MG63 (cell line): ENCODE results near the gene MYL7. TPM values are rescaled to one million over a fixed set of nuclear protein-coding genes. Genes with fewer than 3 reads are reported as not detected.

Experiments used
- DNase-seq: peaks from one replicate; pipeline ENCODE4 v3.0.0-alpha.2; 2020
- H3K27me3 ChIP-seq: fragments of 250-450 bp; sonication (Bioruptor Pico); 2 replicates; pipeline ENCODE4 v1.5.1; 2020; ENCODE audit warnings: mild to moderate bottlenecking, moderate library complexity
- H3K36me3 ChIP-seq: fragments of 250-450 bp; sonication (Bioruptor Pico); 2 replicates; pipeline ENCODE4 v1.5.1; 2020; ENCODE audit warnings: mild to moderate bottlenecking, moderate library complexity
- H3K4me3 ChIP-seq: fragments of 250-450 bp; sonication (Bioruptor Pico); 2 replicates; pipeline ENCODE4 v1.5.1; 2020; ENCODE audit warnings: mild to moderate bottlenecking, moderate library complexity
- H3K9me3 ChIP-seq: fragments of 250-450 bp; sonication (Bioruptor Pico); 2 replicates; pipeline ENCODE4 v1.5.1; 2020; ENCODE audit warnings: mild to moderate bottlenecking, moderate library complexity
- total RNA-seq: library from RNA; depleted of rRNA; stranded (reverse); fragments of >200 nt; shearing (Covaris generic); gene quantifications from 2 replicates; pipeline ENCODE4 v1.2.3, GENCODE V29; 2014; ENCODE audit warnings: low replicate concordance; rRNA removed

MYL7 gene, protein sequence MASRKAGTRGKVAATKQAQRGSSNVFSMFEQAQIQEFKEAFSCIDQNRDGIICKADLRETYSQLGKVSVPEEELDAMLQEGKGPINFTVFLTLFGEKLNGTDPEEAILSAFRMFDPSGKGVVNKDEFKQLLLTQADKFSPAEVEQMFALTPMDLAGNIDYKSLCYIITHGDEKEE
- total RNA-seq = not detected in 2 replicates

- no peak for DNase-seq
- no peaks in the 10 kb centered on the region for H3K27me3 ChIP-seq
- no peaks in the 10 kb centered on the region for H3K9me3 ChIP-seq
- no peak within 1 kb of the TSS for H3K4me3 ChIP-seq
- H3K36me3 ChIP-seq = no peaks in the 10 kb centered on the region
Measured at GRCh38 chr7:44141221-44141850, at the start of gene MYL7. TSS of gene MYL7 (minus strand) at chr7:44141332. CDS start at chr7:44141305, 27 bp downstream.

GRCh38 chr7:44189993-44190872, 49.1 kb upstream of the MYL7 start:
- DNase-seq = no peak
- Histone ChIP-seq H3K27me3 (no peaks in the 10 kb centered on the region), H3K9me3 (no peaks in the 10 kb centered on the region), H3K36me3 (no peaks in the 10 kb centered on the region), H3K4me3 (no peak overlapping the region)

- DNase-seq = no peak
- no peaks in the 10 kb centered on the region for H3K27me3 ChIP-seq
Measured at GRCh38 chr7:44189286-44189992, 48.3 kb upstream of the MYL7 start, which contains the start of gene GCK. TSS of gene GCK (minus strand) at chr7:44189439. CDS start at chr7:44188953, 486 bp downstream.

GRCh38 chr7:44188480-44189225, 47.5 kb upstream of the MYL7 start:
- DNase-seq = no peak
- Histone ChIP-seq H3K36me3 (no peaks in the 10 kb centered on the region), H3K9me3 (no peaks in the 10 kb centered on the region), H3K4me3 (no peak overlapping the region), H3K27me3 (no peaks in the 10 kb centered on the region)

More at GRCh38 chr7:44189286-44189992, 48.3 kb upstream of the MYL7 start, which contains the start of gene GCK:
- no peaks in the 10 kb centered on the region for H3K36me3 ChIP-seq
- no peak within 1 kb of the TSS for H3K4me3 ChIP-seq
- H3K9me3 ChIP-seq = no peaks in the 10 kb centered on the region

DNA sequence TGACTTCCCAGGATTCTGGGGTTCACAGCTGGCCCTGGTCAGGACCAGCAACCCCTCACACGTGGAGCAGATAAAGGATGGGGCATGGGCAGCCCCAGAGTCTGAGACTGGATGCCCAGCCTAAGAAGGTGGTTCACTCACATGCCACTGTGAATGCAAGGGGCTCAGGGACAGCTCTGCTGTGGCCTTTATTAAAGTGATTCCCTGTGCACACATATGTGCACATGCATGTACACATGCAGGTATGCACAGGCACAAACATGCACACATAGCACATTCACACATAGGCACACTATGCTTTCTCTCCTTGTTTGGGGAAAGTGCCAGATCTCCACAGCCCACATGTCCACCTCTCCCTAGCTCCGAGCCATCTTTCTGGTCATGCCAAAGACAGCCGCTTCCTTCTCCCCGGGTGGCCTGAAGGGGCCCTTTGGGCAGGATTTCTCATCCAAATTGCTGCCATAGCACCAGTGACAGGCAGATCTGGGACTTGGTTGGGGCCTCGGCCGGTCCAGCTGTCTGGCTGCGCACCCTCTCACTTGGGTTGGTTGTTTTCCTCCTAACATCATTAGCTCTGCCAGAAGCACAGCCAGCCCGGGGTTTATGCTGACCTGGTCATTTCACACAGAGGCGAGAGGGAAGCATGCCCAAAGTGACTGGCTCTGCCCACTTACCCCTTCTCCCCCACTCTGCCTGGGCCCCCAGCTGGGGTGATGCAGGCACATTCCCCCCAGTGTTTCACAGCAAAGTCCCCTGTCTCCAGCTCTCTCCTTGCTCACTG, 46.7 kb upstream of the MYL7 start:
- no peak for DNase-seq
- Histone ChIP-seq H3K36me3 (no peaks in the 10 kb centered on the region), H3K4me3 (no peak overlapping the region), H3K9me3 (peaks cover 2% of the 10 kb centered on the region; the same call in 1 of the 2 replicates), H3K27me3 (no peaks in the 10 kb centered on the region)

DNA sequence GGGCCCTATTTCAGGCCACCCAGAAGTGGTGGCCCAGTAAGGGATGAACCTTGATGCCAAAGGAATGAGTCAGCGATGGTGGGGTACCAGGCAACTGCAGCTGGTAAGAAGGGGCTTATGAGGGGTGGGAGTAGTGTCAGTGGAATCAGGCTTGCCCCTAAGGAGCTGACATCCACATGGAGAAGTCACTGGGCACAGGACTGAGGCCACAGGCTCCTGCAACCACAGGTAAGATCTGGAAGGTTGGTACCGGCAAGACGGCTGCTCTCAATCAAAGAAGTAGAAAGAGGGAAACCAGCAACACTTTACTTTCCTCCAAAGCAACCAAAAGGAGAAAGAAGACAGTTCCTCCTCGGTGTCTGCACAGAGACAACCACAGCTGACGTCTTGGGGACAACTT, 45.6 kb upstream of the MYL7 start:
- no peak for DNase-seq

GRCh38 chr7:44185729-44186128, 44.6 kb upstream of the MYL7 start:
- Histone ChIP-seq H3K9me3 (peaks cover 5% of the 10 kb centered on the region), H3K27me3 (no peaks in the 10 kb centered on the region), H3K4me3 (no peak overlapping the region), H3K36me3 (no peaks in the 10 kb centered on the region)
- no peak for DNase-seq

More for the DNA sequence above, 45.6 kb upstream of the MYL7 start:
- no peaks in the 10 kb centered on the region for H3K27me3 ChIP-seq
- peaks cover 5% of the 10 kb centered on the region for H3K9me3 ChIP-seq
- no peak overlapping the region for H3K4me3 ChIP-seq
- no peaks in the 10 kb centered on the region for H3K36me3 ChIP-seq

DNA sequence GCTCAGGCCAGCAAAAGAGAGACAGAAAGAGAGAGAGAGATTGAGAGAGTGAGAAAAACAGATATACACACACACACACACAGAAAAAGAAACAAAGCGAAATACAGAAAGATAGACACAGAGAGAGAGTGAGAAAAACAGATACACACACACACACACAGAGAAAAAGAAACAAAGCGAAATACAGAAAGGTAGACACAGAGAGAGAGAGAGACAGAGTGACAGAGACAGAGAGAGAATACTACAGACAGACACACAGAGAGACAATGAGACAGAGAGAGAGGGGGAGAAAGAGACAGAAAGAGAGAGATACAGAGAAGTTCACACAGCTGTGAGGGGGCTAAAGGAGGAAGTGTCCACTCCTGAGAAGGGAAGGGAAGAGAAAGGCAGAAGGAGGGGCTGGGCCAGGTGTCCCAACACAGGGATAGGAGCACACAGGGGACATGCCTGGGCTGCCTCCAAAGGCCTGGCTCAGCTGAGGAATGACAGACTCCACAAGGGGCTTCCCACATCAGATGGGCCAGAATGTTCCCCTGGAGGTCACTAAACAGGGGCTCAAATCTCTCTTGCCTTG, 43.8 kb upstream of the MYL7 start:
- DNase-seq = no peak
- H3K4me3 ChIP-seq = no peak overlapping the region
- H3K27me3 ChIP-seq = no peaks in the 10 kb centered on the region
- H3K9me3 ChIP-seq = peaks cover 5% of the 10 kb centered on the region
- no peaks in the 10 kb centered on the region for H3K36me3 ChIP-seq

- H3K4me3 ChIP-seq = no peak overlapping the region
- no peaks in the 10 kb centered on the region for H3K36me3 ChIP-seq
- no peaks in the 10 kb centered on the region for H3K27me3 ChIP-seq
- peak; percentile 79 for DNase-seq
- peaks cover 5% of the 10 kb centered on the region for H3K9me3 ChIP-seq
Measured at GRCh38 chr7:44184206-44184872, 43.2 kb upstream of the MYL7 start.

DNA sequence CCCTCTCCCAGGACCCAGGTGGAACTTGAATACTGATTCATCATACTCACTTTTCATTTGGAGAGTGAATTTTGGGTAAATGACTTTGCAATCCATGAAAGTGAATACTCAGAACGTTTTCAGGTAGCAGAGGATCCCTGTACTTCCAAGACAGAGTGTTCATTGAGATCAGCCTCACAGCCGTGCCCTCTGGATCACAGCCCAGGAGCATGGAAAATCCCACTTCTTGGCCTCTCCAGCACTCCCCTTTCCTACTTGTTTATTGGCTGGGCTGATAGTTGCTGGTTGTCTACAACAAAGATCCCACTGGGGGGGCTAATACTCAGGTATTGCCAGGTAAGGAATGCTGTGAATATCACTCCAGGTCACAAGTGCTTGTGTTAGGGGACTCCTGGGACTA, 42.3 kb upstream of the MYL7 start:
- peaks cover 5% of the 10 kb centered on the region for H3K9me3 ChIP-seq
- no peaks in the 10 kb centered on the region for H3K27me3 ChIP-seq
- H3K4me3 ChIP-seq = no peak overlapping the region
- DNase-seq = no peak
- H3K36me3 ChIP-seq = no peaks in the 10 kb centered on the region

- peaks cover 5% of the 10 kb centered on the region for H3K9me3 ChIP-seq
- no peak overlapping the region for H3K4me3 ChIP-seq
- no peak for DNase-seq
- no peaks in the 10 kb centered on the region for H3K27me3 ChIP-seq
- H3K36me3 ChIP-seq = no peaks in the 10 kb centered on the region
Measured at GRCh38 chr7:44182827-44183226, 41.7 kb upstream of the MYL7 start.

- Histone ChIP-seq H3K27me3 (no peaks in the 10 kb centered on the region), H3K36me3 (no peaks in the 10 kb centered on the region), H3K4me3 (no peak overlapping the region), H3K9me3 (peaks cover 5% of the 10 kb centered on the region)
- no peak for DNase-seq
Measured at GRCh38 chr7:44180631-44181030, 39.5 kb upstream of the MYL7 start.

DNA sequence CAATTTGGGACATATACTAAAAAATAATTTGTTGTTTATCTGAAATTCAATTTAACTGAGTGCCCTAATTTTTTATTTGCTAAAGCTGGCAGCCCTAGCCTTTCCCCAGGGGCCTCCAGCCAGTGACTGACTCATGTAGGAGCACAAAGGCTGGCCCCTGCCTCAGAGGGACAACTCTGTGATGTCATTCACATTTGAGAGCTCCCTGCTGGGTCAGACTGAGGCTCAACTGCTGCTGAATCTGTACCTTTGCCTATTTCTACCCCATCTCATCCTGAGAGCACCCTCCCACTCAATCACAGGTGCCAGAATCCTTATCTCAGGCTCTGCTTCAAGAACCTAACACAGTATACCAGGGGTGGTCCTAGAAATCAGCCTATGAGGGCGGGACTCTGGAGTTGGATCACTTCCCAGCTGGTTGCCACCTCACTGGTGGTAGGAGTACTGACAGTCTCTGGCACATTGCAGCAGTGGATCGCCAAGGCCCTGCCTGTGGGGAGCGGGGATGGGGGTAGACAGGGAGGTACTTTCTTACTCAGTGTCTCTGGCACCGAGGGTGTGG, 36.5 kb upstream of the MYL7 start:
- H3K4me3 ChIP-seq = no peak overlapping the region
- DNase-seq = peak; percentile 87
- no peaks in the 10 kb centered on the region for H3K27me3 ChIP-seq
- H3K9me3 ChIP-seq = peaks cover 3% of the 10 kb centered on the region
- H3K36me3 ChIP-seq = no peaks in the 10 kb centered on the region

DNA sequence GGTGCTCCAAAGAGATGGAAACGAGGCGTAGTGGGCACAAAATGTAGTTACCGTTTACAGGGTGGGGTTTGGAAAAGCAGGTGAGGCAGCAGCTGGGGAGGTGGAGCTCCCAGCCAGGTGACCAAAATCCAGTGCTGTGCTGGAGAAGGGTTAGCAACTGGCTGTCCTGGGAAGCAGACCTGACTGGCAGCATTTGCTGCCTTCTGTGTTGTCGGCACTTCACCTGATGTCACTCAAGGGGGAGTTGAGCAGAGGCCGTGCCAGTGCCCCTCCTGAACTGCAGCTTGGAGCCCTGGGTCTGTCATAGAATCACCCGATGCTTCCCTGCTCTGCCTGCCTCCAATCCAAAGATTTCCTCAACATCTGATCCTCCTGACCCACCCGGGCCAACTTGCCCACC, 35.4 kb upstream of the MYL7 start:
- Histone ChIP-seq H3K4me3 (no peak overlapping the region), H3K9me3 (no peaks in the 10 kb centered on the region), H3K36me3 (no peaks in the 10 kb centered on the region), H3K27me3 (no peaks in the 10 kb centered on the region)
- DNase-seq = no peak
